GM18520 (cell line): ENCODE results near the gene C4orf51.
A peak's percentile ranks its signal among the peaks of the same experiment; 100 is the strongest.

ENCODE experiments used
- ATAC-seq: cut with Tn5 transposase; IDR thresholded peaks from one replicate; pipeline ENCODE4 v1.9.1; 2021; ENCODE audit not compliant: unreplicated experiment

Gene C4orf51

DNA sequence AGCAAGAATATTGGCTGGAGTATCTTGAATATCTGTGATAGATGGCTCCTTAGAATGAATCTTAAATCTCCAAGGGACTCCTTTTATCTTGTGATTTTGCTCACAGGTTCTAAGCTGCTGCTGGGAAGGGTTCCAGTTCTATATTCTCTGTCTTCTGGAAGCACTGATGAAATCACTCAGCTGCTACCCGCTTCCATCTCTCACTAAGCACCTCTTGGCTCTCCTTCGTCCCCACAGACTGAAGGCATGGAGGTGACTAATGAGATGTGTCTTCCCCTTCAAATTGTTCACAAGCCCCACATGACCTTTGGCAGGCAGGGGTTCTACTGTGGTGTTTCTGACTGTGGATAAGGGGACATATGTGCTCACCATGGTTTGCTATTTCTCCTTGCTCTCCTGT, 75.9 kb downstream of the C4orf51 start:
- no peak for ATAC-seq

DNA sequence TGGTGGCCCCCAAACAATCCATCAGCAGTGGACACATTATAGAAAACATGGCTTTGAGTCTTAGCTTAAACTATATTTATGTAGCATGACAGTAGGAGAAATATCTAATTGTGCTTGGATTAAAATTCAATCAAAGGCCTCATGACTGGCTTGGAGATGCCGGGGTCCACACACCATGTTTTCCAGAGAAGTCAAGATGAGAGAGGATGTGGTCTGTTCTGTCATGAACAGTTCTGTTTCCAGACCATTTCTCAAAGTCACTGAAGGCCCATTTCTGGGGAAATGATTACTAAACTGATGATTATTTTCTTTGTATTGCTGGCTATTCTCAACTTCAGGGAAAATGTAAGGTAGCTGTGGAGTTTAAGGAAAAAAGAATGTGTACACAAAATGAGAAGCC, 76.3 kb downstream of the C4orf51 start:
- ATAC-seq: no peak

DNA sequence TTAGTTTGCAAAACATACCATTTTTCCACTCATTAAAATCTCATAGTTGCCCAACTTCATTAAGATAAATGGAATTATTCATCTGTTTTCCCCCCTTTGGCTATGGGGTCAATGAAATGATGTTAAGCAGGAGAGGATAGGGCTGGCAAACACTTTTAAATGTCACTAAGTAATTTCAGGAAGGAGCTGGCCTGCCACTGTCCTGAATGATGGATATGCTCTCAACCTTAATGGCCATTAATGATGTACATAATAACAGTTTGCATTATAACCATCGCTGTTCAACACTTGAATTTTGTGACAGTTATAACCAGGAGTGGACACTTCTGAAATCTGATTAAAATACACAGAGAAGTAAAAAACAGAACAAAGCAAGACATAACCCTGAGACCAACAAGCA, 77.2 kb downstream of the C4orf51 start:
- no peak for ATAC-seq

DNA sequence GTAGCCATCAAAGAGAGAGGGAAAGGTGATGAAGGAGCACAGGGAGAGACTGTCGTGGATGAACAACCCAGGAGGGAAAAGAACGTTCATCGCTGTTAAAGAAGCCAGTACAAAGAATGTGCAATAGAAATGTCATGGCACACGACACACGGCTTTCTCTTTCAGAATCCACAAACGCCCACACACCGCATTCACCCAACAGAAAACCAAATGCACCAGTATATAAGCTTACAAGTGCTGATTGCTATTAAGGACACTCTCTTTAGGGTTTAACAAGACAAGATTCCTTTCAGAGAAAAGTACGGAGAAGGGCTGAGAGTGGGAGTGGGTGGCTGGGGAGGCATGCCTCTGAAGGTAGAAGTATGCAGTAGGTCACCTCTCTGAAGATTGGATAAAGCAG, 80.2 kb downstream of the C4orf51 start:
- no peak for ATAC-seq

DNA sequence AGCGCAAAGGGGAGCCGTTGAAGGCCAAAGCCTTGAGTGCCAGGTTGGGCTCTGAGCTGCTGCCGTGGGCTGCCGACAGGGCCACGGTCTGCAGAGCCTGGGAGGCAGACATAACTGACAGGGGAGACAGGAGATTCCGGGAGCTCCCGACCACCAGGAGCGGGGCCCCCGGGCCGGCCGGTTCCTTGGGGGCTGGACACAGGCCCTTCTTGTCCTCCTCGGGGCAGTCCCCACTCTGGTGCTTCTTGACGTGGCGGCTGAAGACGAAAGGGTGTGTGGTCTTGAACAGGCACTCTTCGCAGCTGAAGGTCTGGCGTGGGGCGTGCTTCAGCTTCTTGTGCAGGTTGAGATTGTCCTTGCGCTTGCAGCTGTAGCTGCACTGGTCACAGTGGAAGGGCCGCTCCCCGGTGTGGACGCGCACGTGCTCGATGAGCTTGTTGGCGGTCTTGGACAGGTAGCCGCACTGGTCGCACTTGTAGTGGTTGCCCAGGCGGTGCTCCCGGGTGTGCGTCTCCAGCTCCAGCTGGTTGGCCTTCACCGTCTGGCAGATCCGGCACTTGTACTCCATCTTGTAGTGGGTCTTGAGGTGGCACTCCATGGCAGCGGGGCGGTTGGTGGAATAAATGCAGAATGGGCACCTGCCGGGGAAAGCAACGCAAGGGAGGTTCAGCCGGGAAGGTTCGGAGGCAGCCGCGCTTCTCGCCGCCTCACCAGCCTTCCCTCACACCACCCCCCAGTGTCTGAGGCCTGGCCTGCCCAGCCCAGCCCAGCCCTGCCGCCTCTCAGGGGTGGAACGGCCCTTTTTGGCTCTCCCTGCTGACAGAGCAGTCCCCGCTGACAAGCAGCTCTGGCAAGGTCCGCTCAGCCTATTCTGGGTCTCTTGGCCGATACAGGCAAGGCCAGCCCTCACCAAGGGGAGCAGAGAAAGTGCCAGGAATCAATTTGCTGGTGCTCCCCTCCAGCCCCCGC, 81.3 kb downstream of the C4orf51 start:
- no peak for ATAC-seq

DNA sequence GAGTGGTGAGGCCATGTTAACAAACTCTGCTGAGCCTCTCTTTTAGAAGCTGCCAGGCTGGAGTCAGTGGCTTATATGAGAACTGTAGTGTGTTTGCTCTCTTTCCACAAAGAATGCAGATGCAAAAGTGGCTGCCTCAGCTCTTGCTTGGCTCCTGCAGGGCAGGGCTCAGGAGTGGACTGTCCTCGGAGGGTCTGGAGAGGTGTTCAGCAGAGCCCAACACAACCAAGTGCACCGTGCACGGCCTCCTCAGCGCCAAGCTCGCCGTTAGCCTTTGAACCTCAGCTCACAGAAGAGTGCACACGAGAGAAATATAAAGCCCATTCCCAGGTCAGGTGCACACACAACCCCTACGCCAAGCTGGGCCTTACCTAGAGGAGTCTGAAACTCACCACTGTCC, 82.8 kb downstream of the C4orf51 start:
- no peak for ATAC-seq

DNA sequence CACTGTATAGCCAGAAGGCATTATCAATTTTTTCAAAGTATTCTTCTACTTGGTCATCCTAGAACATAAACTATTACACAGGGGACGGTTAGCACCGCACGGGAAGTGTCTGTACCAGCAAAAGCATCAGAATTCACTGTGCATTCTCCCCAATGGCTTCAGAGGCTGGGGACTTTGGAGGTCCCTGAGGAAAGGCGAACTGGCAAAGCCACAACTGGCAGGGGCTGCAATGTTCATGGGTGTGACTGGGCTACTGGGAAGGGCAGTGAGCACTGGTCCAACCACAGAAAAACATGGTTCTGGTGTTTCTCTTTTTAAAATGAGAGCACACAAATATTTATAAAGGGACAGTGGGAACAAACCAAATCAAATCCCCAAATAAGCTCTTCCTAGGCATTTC, 83.5 kb downstream of the C4orf51 start:
- no peak for ATAC-seq

DNA sequence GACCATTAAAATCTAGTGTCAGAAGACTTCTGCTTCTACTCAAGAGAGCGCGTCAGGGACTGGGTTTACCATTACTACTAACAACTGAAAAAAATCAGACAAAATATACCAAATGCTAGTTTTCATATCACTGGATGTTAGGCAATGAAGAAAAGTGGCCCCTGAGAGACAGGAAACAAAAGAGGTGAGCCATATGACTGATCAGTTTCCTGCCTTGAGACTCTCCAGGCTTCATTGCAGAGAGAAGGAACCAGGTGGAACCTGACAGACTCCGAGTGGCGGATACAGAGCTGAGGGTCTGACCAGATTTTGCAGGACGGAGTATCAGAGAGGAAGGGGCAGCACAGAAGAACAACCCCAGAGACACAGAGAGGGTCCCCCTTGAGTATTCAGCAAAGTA, 86.3 kb downstream of the C4orf51 start:
- ATAC-seq: no peak

DNA sequence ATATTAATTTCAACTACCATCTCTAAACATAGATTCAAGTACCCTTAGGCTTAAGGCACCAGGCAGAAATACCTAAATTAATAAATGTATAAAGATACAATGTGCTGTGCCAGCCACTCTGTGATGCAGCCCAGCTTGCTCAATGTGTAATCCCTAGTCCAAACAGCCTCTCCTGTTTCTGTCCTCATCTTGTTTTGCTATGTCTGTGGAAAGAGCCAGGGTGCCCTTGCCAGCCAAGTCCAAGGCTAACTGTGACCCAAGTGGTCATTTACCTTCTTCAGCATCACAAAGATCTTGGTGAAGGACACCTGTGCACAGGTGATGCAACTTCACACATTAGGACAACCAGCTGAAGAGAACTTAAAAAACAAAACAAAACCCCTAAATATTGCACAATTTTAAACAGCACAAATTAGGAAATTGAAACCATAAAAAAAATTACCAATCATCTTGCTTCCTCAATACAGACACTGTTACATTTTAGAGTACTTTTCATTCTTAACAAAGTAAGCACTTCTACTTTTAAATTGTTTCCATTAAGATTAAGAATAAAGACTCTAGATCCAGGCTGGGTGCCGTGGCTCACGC, 89.6 kb downstream of the C4orf51 start:
- ATAC-seq: no peak

DNA sequence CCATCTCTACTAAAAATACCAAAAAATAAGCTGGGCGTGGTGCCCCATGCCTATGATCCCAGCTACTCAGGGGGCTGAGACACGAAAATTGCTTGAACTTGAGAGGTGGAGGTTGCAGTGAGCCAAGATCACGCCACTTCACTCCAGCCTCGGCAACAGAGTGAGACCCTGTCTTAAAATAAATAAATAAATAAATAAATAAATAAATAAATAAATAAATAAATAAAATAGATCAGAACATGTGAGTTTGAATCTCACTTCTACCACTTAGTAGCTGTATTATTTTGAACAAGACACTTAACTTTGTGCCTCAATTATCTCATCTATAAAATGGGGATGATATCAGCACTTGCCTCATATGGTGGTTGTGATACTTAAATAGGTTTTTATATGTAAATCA, 90.2 kb downstream of the C4orf51 start:
- no peak for ATAC-seq

DNA sequence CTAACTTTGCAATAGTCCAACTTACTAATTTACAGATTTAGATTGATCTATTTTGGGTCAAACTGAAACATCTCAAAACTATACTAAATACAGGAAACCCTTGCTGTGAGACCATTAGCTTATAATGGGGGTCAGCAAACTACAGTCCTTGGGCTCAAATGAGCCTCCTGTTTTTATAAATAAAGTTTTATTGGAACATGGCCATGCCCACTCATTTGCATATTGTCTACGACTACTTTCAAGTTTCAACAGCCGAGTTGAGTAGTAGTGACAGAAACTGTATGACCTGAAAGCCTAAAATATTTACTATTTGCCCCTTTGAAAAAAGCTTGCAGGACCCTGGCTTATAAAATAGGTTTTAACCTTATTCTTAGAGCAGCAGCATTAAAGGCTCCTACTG, 92.4 kb downstream of the C4orf51 start:
- ATAC-seq: no peak

DNA sequence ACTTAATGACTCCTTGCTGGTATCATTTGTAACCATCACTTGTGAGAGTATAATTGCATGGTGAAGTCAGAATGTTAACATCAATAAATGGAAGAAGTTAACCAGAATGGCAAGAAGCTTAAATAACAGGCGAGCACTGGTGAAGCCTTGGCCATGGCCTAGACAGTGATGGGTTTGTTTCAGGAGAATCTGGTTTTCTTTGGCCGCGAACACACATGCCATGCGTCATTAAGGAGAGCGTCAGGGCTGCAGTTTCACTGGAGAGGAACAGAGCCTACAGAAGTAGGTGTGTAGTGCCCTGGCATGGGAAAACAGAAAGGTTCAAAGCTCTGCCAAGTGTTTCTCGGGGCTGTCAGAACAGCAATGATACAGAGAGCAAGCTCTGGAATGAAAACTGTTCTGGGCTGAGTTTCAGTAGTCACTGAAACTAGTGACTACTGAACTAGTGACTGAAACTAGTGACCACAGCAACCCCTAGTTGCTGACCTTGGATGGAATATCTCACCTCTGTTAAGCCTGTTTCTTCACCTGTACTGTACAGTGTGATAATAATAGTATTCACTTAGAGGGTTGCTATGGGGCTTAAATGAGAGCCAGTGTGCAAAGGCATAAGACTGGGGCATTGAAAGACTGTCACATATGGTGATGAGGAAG, 93.8 kb downstream of the C4orf51 start:
- ATAC-seq: peak; percentile 97

DNA sequence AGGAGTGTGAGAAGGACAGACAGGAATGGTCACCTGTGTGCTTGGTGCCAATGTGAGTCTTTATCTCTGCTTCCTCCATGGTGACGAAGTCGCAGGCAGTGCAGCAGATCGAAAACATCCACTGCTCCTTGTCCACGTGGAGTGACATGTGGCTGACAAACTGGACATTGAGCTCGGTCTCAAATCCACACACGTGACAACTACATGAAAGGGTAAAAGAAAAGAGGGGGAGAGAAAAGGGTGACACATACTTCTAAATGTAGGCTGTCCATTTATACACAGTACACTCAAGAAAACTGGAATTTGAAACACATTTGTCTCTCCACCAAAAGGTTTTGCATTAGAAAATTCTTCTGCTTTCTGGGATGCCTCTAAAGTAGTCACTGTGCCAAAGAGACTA, 94.5 kb downstream of the C4orf51 start:
- ATAC-seq: no peak

DNA sequence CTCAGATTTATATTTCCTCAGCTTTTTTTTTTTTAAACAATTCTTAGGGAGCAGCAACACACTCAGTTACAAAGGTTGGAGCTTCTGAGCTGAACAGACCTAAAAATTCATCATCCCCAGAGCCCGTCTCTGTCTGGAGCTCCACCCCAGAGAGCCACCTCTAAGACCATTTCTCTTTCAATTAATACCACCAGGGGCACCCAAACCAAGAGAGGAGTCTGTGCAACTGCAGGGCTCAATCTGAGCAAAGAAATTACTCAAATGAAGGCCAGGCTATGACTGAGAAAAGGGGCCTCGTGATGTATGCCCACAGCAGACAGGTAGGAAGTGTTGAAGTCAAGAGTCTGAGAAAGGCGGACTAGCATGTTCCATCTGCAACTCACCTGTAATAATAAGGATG, 95.5 kb downstream of the C4orf51 start:
- ATAC-seq: no peak

DNA sequence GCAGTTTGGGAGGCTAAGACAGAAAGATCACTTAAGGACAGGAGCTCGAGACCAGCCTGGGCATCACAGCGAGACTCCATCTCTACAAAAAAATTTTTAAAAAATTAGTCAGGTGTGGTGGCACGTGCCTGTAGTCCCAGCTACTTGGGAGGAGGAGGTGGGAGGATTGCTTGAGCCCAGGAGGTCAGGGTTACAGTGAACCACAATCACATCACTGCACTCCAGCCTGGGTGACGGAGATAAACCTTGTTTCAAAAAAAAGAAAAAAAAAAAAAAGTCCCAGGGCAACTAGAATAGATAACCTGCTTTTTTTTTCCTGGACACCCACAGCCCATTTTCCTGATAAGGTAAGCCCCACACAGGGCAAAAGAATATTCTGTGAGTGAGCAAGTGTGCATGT, 96.3 kb downstream of the C4orf51 start:
- ATAC-seq: no peak

DNA sequence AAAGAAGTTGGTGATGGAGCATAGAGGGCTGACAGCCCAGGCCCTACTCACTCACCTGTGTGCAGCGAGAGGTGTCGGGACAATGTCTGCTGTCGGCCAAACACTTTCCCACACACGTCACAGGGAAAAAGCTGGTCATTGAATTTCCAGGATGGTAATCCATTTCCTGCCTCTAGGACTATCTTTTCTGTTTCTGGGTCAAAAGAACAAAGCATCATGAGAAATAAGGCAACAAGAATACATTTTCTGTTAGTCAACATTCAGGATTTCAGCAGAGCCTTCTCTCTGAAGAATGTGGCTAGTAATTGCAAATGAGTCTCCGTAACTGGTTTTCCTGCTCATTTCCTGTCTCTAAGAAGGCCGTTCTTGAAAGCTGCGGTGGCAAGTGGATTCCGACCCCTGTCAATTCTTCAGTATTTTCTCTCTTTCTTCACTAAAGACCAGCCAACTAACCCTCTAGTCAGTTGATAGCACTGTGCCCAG, 99.4 kb downstream of the C4orf51 start:
- ATAC-seq: no peak

DNA sequence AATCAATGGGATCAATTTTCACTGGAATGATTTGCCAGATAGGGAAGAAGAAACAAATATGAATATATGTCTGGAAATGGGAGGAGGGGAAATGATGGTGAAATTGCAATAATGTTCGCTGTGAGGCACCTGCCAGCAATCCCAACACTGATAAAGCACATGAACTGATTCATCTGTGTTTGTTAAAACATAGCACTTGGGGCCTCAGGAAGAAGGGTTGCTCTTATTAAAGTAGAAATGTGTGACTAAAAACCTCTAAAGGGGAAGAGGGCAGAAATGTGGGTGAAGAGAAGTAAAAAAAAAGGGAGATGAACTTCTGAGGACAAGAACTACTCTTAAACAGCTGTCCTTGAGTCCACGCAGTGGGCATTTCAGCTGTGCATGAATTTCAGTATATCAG, 101.4 kb downstream of the C4orf51 start:
- no peak for ATAC-seq
